Kidney epithelial cell (primary cell): ENCODE results near the gene SNX14. TPM values are rescaled to one million over a fixed set of nuclear protein-coding genes. Genes with fewer than 3 reads are reported as not detected.
A peak's percentile ranks its signal among the peaks of the same experiment; 100 is the strongest.

Experiments
- DNase-seq: peaks from one replicate; pipeline ENCODE4 v3.0.0-alpha.2; 2010; ENCODE audit warnings: low read depth
- H3K27me3 ChIP-seq: 2 replicates; pipeline ENCODE4 v1.6.0; 2011; ENCODE audit warnings: low read length; ENCODE audit not compliant: control insufficient read depth, insufficient read depth
- H3K36me3 ChIP-seq: 2 replicates; pipeline ENCODE4 v1.5.1; 2011; ENCODE audit warnings: low read length; ENCODE audit not compliant: control insufficient read depth, insufficient read depth
- H3K4me3 ChIP-seq: 2 replicates; pipeline ENCODE4 v1.5.1; 2011; ENCODE audit warnings: low read depth, mild to moderate bottlenecking, control low read depth, low read length
- total RNA-seq: library from RNA; depleted of rRNA; stranded (reverse); fragments of >200 nt; gene quantifications from 2 replicates; pipeline ENCODE4 v1.2.3, GENCODE V29; 2015
- TF ChIP-seq, protein P1 (sequence below): IDR thresholded peaks from 2 replicates; pipeline ENCODE4 v1.5.1; 2011; ENCODE audit warnings: mild to moderate bottlenecking, moderate library complexity, low read length, control low read depth, inconsistent platforms; ENCODE audit not compliant: insufficient read depth, poor library complexity, severe bottlenecking

The SNX14 gene
- total RNA-seq, 1 donor from 2014 or later = 110 TPM

DNA sequence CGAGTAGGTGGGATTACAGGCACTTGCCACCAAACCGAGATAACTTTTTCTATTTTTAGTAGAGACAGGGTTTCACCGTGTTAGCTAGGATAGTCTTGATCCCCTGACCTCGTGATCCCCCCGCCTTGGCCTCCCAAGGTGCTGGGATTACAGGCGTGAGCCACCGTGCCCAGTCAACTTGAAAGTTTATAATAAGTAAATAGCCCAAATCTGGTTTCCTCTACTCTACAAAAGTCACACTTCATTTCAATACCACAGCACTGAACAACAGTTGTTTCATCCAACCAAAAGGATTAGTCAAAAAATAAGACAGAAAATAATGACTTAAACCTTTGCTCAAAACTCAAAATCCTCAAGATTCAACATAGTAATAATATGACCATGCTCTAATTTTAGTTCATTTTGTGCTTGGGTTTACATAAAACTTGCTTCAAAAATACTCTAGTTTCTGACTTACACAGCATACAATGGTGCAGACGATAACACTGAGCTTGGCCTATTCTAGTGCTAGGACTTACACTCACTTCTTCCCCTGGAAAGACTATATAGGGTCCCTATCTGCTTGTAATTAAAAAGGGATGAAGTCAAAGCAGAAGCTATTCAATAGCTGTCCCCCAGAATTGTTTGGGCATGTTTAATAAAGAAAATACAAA, 87.1 kb downstream of the SNX14 start:
- Histone ChIP-seq H3K4me3 (no peak overlapping the region), H3K36me3 (no peaks in the 10 kb centered on the region), H3K27me3 (no peaks in the 10 kb centered on the region)
- TF ChIP-seq, protein P1, sequence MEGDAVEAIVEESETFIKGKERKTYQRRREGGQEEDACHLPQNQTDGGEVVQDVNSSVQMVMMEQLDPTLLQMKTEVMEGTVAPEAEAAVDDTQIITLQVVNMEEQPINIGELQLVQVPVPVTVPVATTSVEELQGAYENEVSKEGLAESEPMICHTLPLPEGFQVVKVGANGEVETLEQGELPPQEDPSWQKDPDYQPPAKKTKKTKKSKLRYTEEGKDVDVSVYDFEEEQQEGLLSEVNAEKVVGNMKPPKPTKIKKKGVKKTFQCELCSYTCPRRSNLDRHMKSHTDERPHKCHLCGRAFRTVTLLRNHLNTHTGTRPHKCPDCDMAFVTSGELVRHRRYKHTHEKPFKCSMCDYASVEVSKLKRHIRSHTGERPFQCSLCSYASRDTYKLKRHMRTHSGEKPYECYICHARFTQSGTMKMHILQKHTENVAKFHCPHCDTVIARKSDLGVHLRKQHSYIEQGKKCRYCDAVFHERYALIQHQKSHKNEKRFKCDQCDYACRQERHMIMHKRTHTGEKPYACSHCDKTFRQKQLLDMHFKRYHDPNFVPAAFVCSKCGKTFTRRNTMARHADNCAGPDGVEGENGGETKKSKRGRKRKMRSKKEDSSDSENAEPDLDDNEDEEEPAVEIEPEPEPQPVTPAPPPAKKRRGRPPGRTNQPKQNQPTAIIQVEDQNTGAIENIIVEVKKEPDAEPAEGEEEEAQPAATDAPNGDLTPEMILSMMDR = no peak
- no peak for DNase-seq

DNA sequence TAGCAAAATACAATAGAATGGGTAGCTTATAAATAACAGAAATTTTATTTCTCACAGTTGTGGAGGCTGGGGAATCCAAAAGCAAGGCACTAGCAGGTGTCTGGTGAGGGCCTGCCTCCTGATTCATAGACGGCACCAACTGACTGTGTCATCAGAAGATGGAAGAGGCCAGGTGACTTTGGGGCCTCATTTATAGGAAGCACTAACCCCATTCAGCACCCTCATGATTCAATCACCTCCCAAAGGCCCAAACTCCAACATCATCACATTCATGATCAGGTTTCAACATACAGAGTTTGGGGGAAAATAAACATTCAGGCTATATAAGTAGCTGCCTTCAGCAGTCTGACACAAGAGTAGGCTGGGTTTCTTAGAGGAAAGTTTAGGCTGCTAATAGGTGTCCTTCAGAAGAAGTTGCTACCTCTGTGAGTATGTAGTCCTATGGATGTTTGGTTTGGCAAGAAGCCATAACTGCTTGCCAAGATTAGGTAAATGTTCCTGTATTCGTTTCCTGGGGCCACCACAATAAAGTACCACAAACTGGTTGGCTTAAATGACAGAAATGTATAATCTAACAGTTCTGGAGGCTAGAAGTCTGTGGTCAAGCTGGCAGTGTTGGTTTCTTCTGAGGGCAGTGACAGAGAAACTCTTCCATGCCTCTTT, 94.9 kb downstream of the SNX14 start:
- Histone ChIP-seq H3K4me3 (no peak overlapping the region), H3K36me3 (no peaks in the 10 kb centered on the region), H3K27me3 (no peaks in the 10 kb centered on the region)
- TF ChIP-seq, protein P1 = no peak
- peak; percentile 38 for DNase-seq

DNA sequence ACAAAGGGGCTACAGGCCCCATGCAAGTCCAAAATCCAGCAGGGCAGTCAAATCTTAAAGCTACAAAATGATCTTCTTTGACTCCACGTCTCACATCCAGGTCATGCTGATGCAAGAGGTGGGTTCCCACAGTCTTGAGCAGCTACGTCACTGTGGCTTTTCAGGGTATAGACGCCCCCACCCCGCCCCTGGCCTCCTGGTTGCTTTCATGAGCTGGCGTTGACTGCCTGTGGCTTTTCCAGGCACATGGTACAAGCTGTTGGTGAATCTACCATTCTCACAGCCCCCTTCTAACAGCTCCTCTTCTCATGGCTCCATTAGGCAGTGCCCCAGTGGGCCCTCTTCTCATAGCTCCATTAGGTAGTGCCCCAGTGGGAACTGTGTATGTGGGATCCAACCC, 96.8 kb downstream of the SNX14 start:
- no peaks in the 10 kb centered on the region for H3K27me3 ChIP-seq
- DNase-seq = no peak
- no peak overlapping the region for H3K4me3 ChIP-seq
- no peaks in the 10 kb centered on the region for H3K36me3 ChIP-seq
- TF ChIP-seq, protein P1 = no peak

DNA sequence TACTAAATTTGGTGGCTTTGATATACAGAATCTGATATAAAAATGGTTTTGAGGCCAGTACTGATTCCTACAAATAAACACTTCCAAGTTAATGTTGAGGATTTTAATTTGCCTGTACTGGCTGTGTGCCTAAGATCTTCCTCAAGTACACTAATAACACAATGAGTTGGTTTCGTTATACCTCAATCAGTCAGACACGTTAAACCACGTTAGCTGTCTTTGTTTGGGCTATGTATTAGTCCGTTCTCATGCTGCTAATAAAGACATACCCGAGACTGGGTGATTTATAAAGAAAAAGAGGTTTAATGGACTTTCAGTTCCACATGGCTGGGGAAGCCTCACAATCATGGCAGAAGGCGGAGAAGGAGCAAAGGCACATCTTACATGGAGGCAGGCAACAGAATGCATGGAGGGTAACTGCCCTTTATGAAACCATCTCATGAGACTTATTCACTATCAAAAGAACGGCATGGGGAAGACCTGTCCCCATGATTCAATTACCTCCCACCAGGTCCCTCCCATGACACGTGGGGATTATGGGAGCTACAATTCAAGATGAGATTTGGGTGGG, 97.6 kb downstream of the SNX14 start:
- TF ChIP-seq, protein P1 = no peak
- H3K36me3 ChIP-seq = no peaks in the 10 kb centered on the region

DNA sequence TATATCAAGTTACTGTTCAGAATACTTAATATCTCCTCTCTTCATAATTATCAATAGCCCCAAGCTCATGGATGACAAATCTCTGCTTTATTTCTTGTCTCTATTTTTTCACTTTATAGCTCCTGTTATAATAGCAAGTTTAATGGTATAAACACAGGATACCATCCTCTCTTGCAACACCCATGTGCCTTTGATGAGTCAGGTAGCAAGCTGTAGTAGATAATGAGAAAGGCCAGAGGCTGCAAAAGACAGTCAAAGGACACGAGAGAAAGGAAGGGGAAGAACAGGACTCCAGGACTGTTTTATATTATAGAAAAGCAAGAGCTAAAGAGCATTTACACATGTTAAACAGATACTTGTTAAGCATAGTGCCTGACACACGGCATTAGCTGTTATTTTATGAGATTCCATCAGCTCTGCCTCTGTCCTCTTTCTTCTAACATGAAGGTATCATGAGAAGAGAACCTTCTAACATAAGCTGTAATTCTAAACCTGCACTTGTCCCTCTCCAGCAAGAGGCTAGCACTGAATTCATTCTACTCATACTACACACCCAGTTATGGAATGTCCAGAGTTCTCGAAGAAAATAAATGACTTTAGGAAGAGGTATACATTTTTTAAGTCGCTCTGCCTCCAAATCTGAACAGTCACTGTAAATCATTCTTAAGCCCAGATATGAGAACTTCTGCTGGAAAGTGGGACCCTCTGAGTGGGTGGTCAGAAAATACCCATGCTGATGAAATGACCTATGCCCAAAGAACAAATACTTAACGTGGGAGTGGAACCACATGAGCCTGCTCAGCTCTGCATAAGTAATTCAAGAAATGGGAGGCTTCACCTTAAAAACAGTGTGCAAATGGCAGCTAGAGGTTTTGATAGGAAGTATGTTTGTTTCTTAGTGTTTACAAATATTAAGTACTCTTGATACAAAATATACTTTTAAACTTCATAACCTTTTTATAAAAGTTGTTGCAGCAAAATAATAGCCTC, 98.8 kb downstream of the SNX14 start:
- no peak overlapping the region for H3K4me3 ChIP-seq
- TF ChIP-seq, protein P1 = no peak
- H3K27me3 ChIP-seq = no peaks in the 10 kb centered on the region
- H3K36me3 ChIP-seq = no peaks in the 10 kb centered on the region
- no peak for DNase-seq

More for the DNA sequence above, 97.6 kb downstream of the SNX14 start:
- no peaks in the 10 kb centered on the region for H3K27me3 ChIP-seq
- H3K4me3 ChIP-seq = no peak overlapping the region
- no peak for DNase-seq
